ENCODE data around the gene NCAM1. TPM values are rescaled to one million over a fixed set of nuclear protein-coding genes. Genes with fewer than 3 reads are reported as not detected.

NCAM1 gene
- total RNA-seq, 2 donors from 2014 or later: 0.60 TPM; not detected in 1

DNA sequence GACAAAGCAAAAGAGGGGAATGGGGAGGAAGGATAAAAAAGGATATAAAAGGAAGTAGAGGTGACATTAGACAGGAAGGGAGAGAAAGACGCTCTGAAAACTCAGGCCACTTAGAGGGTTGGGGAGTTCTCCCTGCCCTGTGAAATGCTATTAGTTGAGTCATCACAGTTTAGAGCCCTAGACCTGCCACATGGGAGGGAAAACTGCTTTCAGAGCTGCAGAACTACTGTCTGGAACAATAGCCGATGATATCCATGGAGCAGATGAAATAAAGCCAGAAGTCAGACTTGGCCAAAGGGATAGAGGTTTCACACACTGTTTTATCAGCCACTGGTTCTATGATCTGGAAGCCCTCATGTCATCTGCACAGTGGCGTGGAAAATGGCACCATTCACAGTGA, 157.9 kb downstream of the NCAM1 start:
- no peak overlapping the region for H3K4me3 Mint-ChIP-seq
- no peaks in the 10 kb centered on the region for H3K4me1 Mint-ChIP-seq (ENCODE audit: low read depth)
- no peaks in the 10 kb centered on the region for H3K9me3 Mint-ChIP-seq
- no peaks in the 10 kb centered on the region for H3K36me3 Mint-ChIP-seq (ENCODE audit: insufficient read depth in 2 of 2)
- H3K27ac Mint-ChIP-seq: no peak overlapping the region
- no peak for ATAC-seq (replicated peaks in 1 of 2)
- DNase-seq: no peak
- peaks cover 6% of the 10 kb centered on the region for H3K27me3 Mint-ChIP-seq (ENCODE audit: low read depth)

DNA sequence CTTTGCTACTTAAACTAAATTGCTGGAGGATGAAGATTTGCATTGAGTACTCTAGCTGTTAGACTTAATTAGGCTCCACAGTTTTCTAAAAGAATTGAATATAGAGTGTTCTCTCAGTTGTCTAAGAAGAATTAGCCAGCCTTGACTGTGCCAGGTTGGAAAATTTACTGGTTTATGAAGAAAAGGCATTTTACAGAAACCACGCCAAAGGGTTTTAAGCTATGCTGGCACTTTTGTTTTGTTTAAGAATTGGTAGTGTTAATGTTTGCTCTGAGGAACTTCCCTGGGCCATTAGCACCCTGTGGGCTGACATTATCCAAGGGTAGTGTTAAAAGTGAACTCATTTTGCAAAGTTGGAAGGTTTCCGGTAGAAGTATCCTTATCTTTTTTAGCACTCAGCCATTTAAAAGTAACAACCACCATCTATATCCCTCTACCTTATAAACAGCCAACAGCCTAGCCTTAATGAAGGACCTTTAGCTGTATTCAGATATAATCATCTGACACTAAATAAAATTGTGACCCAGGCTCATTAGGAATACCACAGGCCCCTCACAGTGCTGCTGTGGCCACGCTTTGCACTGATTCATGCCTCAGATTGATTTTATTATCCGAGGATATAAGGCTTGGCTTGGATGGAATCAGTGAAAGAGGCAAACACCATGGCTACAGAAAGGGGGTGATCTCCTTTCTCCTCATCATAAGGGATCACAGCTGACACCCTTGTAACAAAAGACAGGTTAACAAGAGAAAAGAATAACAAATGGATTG, 158.9 kb downstream of the NCAM1 start:
- Mint-ChIP-seq H3K27me3 (ENCODE audit: low read depth) (no peaks in the 10 kb centered on the region), H3K36me3 (ENCODE audit: insufficient read depth in 2 of 2) (no peaks in the 10 kb centered on the region), H3K4me1 (ENCODE audit: low read depth) (no peaks in the 10 kb centered on the region), H3K9me3 (no peaks in the 10 kb centered on the region), H3K4me3 (no peak overlapping the region), H3K27ac (no peak overlapping the region)
- DNase-seq (no peak), ATAC-seq (replicated peaks in 1 of 2) (no peak)

DNA sequence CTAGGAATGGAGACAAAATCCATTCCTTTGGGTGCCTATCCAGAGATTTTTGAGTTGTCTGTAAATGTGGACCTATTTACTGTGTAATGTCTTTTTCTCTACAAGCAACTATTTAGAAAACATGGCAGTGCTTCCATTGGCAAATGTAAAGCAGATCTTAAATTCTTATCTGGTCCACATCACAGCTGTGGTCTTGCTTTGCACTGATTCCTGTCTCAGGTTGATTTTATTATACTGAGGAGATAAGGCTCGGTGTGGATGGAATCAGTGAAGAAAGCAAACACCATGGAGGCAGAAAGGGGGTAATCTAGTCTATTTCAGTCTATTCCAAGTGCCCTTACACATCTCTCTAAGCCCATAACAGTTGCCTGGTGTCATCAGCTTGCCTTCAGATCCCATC, 160.5 kb downstream of the NCAM1 start:
- Mint-ChIP-seq H3K36me3 (ENCODE audit: insufficient read depth in 2 of 2) (no peaks in the 10 kb centered on the region), H3K4me1 (ENCODE audit: low read depth) (no peaks in the 10 kb centered on the region), H3K4me3 (no peak overlapping the region), H3K27ac (no peak overlapping the region), H3K27me3 (ENCODE audit: low read depth) (no peaks in the 10 kb centered on the region), H3K9me3 (no peaks in the 10 kb centered on the region)
- no peak for DNase-seq
- no peak for ATAC-seq (replicated peaks in 1 of 2)

DNA sequence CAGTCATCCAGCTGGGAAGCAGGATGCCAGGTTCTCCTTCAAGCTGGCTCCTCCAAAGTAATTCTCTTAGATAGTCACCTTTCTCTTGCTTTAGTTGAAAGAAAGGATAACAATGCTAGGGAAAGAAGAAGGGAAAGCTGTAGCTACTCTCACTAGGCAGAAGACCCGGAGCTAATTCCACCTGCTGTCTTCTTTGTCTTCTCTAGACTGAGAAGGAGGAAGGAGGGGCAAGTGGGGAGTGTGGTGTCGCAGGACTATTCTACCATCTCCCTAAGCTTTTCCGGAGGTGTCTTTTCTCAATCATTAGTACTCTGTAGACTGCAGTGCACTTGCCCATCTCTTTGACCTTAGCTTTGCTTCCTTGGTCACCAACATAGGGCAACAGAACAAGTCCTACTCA, 162.8 kb downstream of the NCAM1 start:
- no peaks in the 10 kb centered on the region for H3K36me3 Mint-ChIP-seq (ENCODE audit: insufficient read depth in 2 of 2)
- no peaks in the 10 kb centered on the region for H3K9me3 Mint-ChIP-seq
- ATAC-seq (replicated peaks in 1 of 2) (no peak), DNase-seq (no peak)
- no peak overlapping the region for H3K4me3 Mint-ChIP-seq
- H3K27me3 Mint-ChIP-seq (ENCODE audit: low read depth): no peaks in the 10 kb centered on the region
- no peak overlapping the region for H3K27ac Mint-ChIP-seq
- H3K4me1 Mint-ChIP-seq (ENCODE audit: low read depth): no peaks in the 10 kb centered on the region

DNA sequence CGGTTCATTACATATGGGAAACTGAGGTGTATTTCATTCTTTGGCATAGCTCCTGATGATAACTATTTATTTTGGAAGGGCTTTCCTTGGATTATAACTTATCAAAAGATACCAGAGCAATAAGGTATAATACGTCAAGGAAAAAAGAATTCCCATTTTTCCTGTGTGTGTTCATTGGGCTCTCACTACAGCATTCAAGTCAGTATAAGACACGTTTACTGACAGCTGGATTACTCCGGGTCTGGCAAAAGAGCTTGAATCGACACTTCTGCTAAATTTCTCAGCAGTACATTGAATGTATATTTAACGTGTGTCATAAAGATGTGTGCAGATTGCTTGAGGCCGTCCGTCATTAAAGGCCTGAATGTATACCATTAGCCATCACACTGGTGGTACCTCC, 163.4 kb downstream of the NCAM1 start:
- no peak for ATAC-seq (replicated peaks in 1 of 2)
- no peaks in the 10 kb centered on the region for H3K9me3 Mint-ChIP-seq
- no peaks in the 10 kb centered on the region for H3K27me3 Mint-ChIP-seq (ENCODE audit: low read depth)
- no peak overlapping the region for H3K27ac Mint-ChIP-seq
- H3K36me3 Mint-ChIP-seq (ENCODE audit: insufficient read depth in 2 of 2): no peaks in the 10 kb centered on the region
- DNase-seq: no peak
- no peaks in the 10 kb centered on the region for H3K4me1 Mint-ChIP-seq (ENCODE audit: low read depth)
- no peak overlapping the region for H3K4me3 Mint-ChIP-seq

DNA sequence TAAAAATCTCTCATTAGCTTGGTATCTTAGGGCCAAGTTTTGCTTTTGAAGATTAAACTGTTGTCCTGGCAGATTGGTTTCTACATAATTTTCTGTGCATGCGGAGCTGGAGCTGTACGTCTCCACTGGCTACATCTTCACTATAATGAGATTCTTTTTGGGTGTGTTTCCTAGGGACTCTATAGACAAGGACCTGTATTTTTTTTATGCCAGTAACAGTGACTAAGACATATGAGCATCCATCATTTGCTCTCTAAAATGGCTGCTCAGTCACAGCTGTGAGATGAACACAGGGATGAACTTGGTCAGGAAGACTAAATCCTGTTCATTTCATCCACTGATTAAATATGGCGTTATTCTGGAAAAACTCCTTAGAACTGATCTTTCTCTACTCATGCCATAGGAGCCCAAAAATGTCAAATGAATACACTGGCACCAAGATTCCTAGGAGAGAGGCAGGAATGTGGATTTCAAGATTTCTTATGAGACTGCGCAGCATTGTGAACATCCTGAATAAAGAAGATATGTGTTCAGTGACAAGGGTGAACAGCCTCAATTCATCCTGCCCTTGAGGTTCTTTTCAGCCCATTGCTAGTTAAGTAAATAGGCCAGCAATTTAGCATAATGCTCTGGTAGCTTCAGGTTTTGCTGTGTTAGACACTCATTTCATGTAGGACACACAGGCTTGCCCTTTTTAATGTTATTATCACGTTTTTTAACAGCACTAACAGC, 168.2 kb downstream of the NCAM1 start:
- Mint-ChIP-seq H3K27me3 (ENCODE audit: low read depth) (no peaks in the 10 kb centered on the region), H3K9me3 (no peaks in the 10 kb centered on the region), H3K4me1 (ENCODE audit: low read depth) (no peaks in the 10 kb centered on the region), H3K27ac (no peak overlapping the region), H3K36me3 (ENCODE audit: insufficient read depth in 2 of 2) (no peaks in the 10 kb centered on the region), H3K4me3 (no peak overlapping the region)
- ATAC-seq (replicated peaks in 1 of 2) (no peak), DNase-seq (no peak)

DNA sequence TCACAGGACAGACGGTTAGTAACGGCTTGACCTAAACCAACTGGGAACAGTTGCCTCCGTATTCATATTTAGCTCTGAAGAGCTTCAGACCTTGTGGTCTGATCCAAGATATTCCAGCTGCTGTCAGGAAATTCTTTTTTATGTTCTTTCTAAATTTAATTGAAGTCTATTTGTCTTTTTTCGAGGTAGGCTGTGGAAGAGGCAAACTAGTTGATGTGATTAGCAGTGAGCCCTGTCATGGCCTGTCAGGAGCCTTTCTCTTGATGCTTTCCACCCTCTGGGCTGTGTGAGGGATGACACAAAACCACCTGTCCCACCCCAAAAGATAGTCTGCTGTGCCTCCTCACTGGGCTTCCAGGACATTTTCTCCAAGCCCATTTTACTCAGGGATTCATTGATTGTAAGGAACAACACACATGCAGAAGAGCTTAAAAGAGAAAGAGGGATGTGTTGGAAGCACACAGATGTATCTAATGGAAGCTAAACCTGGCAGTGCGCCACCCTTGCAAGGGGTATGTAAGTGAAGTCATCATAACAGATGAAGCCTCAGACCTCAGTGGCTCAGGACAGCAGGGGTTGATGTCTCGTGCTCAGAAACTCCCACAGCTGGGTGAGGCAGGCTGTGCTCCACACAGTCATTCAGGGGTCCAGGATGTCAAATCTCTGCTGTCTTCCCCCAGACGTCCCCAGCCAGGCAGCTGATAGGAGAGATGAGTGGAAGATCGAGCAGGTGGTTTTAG, 170.0 kb downstream of the NCAM1 start:
- H3K9me3 Mint-ChIP-seq: no peaks in the 10 kb centered on the region
- no peaks in the 10 kb centered on the region for H3K36me3 Mint-ChIP-seq (ENCODE audit: insufficient read depth in 2 of 2)
- no peak overlapping the region for H3K27ac Mint-ChIP-seq
- no peak for DNase-seq
- H3K4me1 Mint-ChIP-seq (ENCODE audit: low read depth): no peaks in the 10 kb centered on the region
- H3K27me3 Mint-ChIP-seq (ENCODE audit: low read depth): peaks cover 4% of the 10 kb centered on the region
- no peak overlapping the region for H3K4me3 Mint-ChIP-seq
- ATAC-seq (replicated peaks in 1 of 2): no peak

DNA sequence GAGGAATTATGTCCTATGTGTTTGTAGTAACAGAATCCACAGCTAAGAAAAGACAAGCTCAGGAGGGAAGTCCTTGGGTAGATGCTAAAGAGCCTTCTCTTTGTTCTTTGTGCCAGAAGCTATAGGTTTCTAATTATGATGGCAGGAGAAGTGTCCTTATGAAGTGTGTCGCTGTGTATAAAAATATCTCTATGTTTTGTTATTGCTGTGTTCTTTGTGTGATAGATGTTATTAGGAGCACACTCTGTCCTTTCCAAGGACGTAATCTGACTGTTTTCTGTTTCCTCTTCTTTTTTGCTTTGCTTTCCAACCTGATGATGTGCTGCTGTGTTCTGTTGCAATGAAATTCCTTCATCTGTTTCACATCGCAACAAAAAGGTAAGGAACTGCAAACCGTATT, 171.9 kb downstream of the NCAM1 start:
- H3K4me1 Mint-ChIP-seq (ENCODE audit: low read depth): no peaks in the 10 kb centered on the region
- no peaks in the 10 kb centered on the region for H3K36me3 Mint-ChIP-seq (ENCODE audit: insufficient read depth in 2 of 2)
- no peaks in the 10 kb centered on the region for H3K9me3 Mint-ChIP-seq
- peaks cover 11% of the 10 kb centered on the region for H3K27me3 Mint-ChIP-seq (ENCODE audit: low read depth)
- no peak overlapping the region for H3K27ac Mint-ChIP-seq
- DNase-seq (no peak), ATAC-seq (replicated peaks in 1 of 2) (no peak)
- H3K4me3 Mint-ChIP-seq: no peak overlapping the region

DNA sequence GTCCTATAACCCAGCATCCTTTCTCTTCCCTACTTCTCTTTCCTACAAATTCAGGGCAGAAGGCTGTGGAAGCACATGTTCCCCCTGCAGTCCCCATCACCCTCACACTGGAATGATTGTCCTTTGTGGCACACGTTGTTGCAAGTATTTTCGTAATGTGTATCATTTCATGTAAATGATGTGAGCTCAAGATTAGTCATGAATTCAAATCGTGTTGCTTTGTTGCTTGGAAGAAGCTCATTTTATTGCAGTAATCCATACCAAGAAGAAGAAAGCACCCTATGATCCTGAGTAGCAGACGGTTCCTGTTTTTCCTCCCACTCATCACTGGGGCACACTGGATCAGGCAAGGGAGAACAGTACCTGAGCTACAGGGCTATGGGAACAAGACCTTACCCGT, 173.4 kb downstream of the NCAM1 start:
- H3K27ac Mint-ChIP-seq: no peak overlapping the region
- H3K4me3 Mint-ChIP-seq: no peak overlapping the region
- no peaks in the 10 kb centered on the region for H3K36me3 Mint-ChIP-seq (ENCODE audit: insufficient read depth in 2 of 2)
- peaks cover 19% of the 10 kb centered on the region for H3K27me3 Mint-ChIP-seq (ENCODE audit: low read depth)
- DNase-seq (no peak), ATAC-seq (replicated peaks in 1 of 2) (no peak)
- no peaks in the 10 kb centered on the region for H3K4me1 Mint-ChIP-seq (ENCODE audit: low read depth)
- H3K9me3 Mint-ChIP-seq: no peaks in the 10 kb centered on the region

DNA sequence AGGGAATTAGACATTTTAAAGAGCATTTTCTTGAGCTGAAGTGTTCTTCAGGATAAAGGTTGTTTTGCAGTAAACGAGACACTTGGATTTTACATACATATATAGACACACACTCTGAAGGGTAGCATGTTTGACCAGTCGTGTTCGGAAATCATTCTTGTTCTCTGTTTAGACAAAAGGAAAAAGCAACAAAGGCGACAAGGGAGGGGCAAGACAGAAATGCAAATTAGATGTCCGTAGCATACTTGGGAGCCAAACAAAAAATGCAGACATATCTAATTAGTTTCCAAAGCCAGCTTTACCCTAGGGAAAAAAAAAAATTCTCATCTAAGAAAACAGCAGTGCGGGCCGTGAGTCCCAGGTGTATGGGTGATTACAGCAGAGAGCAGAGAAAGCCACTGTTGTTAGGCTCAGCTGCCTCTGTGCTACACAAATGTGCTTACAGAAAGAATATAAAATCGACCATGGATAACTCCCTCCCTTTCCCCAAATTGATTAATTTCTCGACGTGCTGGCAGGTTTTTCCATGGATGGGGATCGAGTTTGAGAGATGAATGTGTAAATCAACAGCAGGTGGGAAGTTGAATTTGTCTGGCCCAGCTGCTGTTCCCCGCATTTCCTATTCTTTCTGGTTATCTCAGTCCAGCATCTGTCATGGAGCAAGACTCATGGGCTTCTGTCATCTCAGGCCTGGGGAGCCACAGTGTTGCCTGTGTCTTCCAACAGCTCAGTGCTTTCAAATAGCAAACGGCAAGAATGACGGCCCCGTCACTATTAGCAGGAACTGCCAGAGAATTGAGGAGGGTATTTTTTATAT, 176.7 kb downstream of the NCAM1 start:
- Mint-ChIP-seq H3K9me3 (no peaks in the 10 kb centered on the region), H3K36me3 (ENCODE audit: insufficient read depth in 2 of 2) (no peaks in the 10 kb centered on the region), H3K27ac (no peak overlapping the region), H3K4me1 (ENCODE audit: low read depth) (no peaks in the 10 kb centered on the region), H3K27me3 (ENCODE audit: low read depth) (peaks cover 19% of the 10 kb centered on the region), H3K4me3 (no peak overlapping the region)
- ATAC-seq (replicated peaks in 1 of 2) (no peak), DNase-seq (no peak)

DNA sequence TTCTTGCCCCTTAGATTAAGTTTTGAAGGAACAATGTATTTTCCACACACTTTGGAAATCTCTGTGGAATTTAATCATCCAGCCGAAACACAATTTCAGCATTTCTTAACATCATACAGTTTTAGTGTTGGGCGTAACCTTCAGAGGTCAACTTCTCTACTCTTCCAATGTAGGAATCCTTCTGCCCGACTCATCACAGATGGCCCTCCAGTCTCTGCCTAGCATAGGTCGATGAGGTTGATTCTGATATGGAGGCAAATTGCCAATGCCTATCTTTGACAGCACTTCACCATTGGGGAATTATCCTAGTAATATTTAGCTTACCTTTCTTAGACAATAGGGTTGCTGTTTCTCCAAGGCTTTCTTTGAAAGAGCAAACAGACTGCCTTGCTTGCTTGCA, 177.5 kb downstream of the NCAM1 start:
- ATAC-seq (replicated peaks in 1 of 2) (no peak), DNase-seq (no peak)
- Mint-ChIP-seq H3K27me3 (ENCODE audit: low read depth) (peaks cover 19% of the 10 kb centered on the region), H3K4me3 (no peak overlapping the region), H3K36me3 (ENCODE audit: insufficient read depth in 2 of 2) (no peaks in the 10 kb centered on the region), H3K4me1 (ENCODE audit: low read depth) (no peaks in the 10 kb centered on the region), H3K9me3 (no peaks in the 10 kb centered on the region), H3K27ac (no peak overlapping the region)

DNA sequence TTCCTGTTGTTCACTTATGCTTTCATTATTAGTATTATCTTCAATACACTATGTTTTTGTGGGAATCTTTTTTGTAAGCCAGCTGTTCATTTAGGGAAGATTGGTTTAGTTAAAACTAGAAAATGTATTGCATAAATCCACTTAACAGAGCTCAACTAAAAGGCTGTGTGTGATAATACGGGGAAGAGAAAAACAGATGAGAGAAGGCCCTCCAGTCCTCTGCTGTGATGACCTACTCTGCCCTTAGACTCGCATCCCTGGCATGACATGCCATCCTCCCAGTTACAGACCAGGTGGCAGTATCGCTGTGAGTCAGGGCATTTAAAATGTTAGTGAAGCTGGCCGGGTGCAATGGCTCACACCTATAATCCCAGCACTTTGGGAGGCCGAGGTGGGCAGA, 179.8 kb downstream of the NCAM1 start:
- no peak overlapping the region for H3K27ac Mint-ChIP-seq

DNA sequence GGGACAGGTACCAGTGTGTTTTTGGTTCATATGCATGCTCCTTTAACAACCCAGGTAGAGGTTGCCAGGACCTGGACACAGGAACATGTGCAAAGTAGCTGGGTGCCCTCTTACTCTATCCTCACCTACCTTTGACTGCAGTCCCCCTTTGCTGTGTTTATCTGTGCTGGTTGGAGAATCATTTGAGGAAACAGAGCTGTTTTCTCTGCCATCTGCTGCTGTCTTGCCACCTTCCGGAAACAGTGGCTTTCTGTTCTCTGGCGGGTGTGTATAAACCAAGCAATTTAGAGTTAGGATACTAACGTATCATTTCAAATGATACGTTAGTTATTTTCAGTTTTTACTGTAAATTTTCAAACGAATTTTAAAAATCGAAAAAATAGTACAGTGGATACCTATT, 181.3 kb downstream of the NCAM1 start:
- no peak for ATAC-seq (replicated peaks in 1 of 2)

More for the DNA sequence above, 179.8 kb downstream of the NCAM1 start:
- H3K4me3 Mint-ChIP-seq: no peak overlapping the region
- DNase-seq (no peak), ATAC-seq (replicated peaks in 1 of 2) (no peak)
- H3K36me3 Mint-ChIP-seq (ENCODE audit: insufficient read depth in 2 of 2): no peaks in the 10 kb centered on the region
- H3K4me1 Mint-ChIP-seq (ENCODE audit: low read depth): no peaks in the 10 kb centered on the region
- no peaks in the 10 kb centered on the region for H3K9me3 Mint-ChIP-seq
- peaks cover 17% of the 10 kb centered on the region for H3K27me3 Mint-ChIP-seq (ENCODE audit: low read depth)

More for the DNA sequence above, 181.3 kb downstream of the NCAM1 start:
- no peak for DNase-seq
- Mint-ChIP-seq H3K9me3 (no peaks in the 10 kb centered on the region), H3K27me3 (ENCODE audit: low read depth) (peaks cover 8% of the 10 kb centered on the region), H3K27ac (no peak overlapping the region), H3K4me3 (no peak overlapping the region), H3K36me3 (ENCODE audit: insufficient read depth in 2 of 2) (no peaks in the 10 kb centered on the region), H3K4me1 (ENCODE audit: low read depth) (no peaks in the 10 kb centered on the region)
